VCaP (cell line): ENCODE results near the gene SDK1.

Experiments
- H3K27ac ChIP-seq: fragments of 450-650 bp; 2 replicates; pipeline ENCODE4 v1.5.1; 2017
- TF ChIP-seq, protein P1 (sequence below): fragments of 450-650 bp; conservative IDR thresholded peaks from 2 replicates; pipeline ENCODE4 v1.5.1; 2017; ENCODE audit warnings: mild to moderate bottlenecking, moderate library complexity

Gene SDK1

GRCh38 chr7:4208086-4208485, 907.0 kb downstream of the SDK1 start:
- no peak overlapping the region for H3K27ac ChIP-seq
- TF ChIP-seq, protein P1, sequence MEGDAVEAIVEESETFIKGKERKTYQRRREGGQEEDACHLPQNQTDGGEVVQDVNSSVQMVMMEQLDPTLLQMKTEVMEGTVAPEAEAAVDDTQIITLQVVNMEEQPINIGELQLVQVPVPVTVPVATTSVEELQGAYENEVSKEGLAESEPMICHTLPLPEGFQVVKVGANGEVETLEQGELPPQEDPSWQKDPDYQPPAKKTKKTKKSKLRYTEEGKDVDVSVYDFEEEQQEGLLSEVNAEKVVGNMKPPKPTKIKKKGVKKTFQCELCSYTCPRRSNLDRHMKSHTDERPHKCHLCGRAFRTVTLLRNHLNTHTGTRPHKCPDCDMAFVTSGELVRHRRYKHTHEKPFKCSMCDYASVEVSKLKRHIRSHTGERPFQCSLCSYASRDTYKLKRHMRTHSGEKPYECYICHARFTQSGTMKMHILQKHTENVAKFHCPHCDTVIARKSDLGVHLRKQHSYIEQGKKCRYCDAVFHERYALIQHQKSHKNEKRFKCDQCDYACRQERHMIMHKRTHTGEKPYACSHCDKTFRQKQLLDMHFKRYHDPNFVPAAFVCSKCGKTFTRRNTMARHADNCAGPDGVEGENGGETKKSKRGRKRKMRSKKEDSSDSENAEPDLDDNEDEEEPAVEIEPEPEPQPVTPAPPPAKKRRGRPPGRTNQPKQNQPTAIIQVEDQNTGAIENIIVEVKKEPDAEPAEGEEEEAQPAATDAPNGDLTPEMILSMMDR, result no peak

GRCh38 chr7:4208586-4208985, 907.5 kb downstream of the SDK1 start:
- no peak overlapping the region for H3K27ac ChIP-seq
- TF ChIP-seq, protein P1, result no peak

GRCh38 chr7:4209126-4209525, 908.1 kb downstream of the SDK1 start:
- TF ChIP-seq, protein P1, result no peak
- H3K27ac ChIP-seq, result no peak overlapping the region

GRCh38 chr7:4209966-4210365, 908.9 kb downstream of the SDK1 start:
- no peak overlapping the region for H3K27ac ChIP-seq
- TF ChIP-seq, protein P1, result no peak

DNA sequence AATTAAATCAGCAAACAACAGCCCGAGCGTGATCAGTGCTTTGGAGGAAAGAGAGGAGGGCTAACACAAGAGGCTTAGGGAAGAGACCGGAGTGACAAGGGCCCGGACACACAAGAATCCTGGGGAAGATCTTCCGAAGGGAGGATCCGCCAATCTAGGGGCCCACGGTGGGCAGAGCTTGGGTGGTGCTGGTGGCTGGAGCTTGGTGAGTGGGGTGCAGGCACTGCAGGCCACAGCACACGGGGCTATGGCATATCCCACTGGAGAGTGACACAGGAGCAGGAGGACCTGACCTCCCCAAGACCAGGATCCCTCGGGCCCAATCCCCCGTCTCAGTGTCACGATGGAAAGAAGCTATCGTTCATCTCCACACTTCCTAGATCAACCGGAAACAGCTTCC, 909.8 kb downstream of the SDK1 start:
- no peak overlapping the region for H3K27ac ChIP-seq
- TF ChIP-seq, protein P1, result no peak

DNA sequence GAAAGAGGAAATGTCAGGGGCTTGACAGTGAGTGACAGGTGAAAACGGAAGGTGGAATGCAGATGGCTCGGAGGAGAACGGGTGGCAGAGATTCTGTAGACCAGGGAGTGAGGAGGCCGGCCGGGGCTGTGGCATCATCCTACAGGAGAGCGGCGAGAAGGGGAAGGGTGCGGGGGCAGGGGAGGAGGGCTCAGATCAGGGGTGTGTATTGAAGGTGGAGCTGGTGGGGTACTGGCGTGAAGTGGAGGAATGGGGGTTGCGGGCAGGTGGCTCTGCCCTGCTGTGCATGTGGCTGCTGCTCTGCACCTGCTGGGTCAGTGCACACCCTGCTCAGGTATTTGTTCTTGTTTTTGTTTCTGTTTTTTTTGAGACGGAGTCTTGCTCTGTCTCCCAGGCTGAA, 910.2 kb downstream of the SDK1 start:
- H3K27ac ChIP-seq, result no peak overlapping the region
- TF ChIP-seq, protein P1, result no peak

DNA sequence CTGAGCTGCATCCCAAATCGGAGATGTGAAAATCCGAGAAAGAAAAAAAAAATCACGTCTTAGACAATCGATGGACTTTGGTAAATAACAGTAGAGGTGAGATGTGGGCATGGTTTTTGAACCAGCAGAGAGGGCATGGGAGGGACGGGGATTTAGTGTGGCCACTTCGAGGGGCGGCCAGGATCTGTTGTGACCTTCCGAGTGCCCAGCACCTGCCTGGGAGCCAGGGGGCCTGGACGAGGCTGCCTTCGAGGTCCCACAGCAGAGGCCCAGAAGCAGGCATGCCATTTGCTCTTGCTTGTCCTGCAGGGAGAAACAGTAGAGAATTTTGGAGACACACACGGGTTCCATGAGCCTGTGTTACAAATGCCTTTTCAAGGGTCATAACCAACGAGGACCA, 911.3 kb downstream of the SDK1 start:
- H3K27ac ChIP-seq, result no peak overlapping the region
- TF ChIP-seq, protein P1, result no peak
